Sigmoid colon (tissue), 4 donors: ENCODE measurements around the gene TMEM125.

ENCODE experiments used
- EP300 ChIP-seq, 4 donors: sonication (generic); formaldehyde crosslinking; IDR thresholded peaks; one replicate each; pipeline ENCODE4 v1.6.1; 2017; ENCODE audit warnings: antibody characterized with exemption in 4 of 4
- POLR2A ChIP-seq, 2 donors: fragments of 450-650 bp; IDR thresholded peaks; one replicate each; pipeline ENCODE4 v1.6.1; 2016; ENCODE audit warnings: antibody characterized with exemption in 2 of 2, mild to moderate bottlenecking in 2 of 2, moderate library complexity in 2 of 2

GRCh38 chr1:43306688-43307457 lies 37.1 kb downstream of the TMEM125 start:
- no peak for TF ChIP-seq POLR2A (IDR thresholded peaks at IDR 0.05)
- TF ChIP-seq EP300 (IDR thresholded peaks at IDR 0.05), result no peak
